IMR-90 (cell line): ENCODE data around the gene ANK3. TPM values are rescaled to one million over a fixed set of nuclear protein-coding genes. Genes with fewer than 3 reads are reported as not detected.

ENCODE experiments used
- ATAC-seq: fragments of 200-7000 bp; cut with Tn5 transposase; 2 replicates; pipeline ENCODE4 v1.9.1; 2020; ENCODE audit warnings: low read depth, mild to moderate bottlenecking, moderate library complexity
- BruUV-seq: library from RNA; stranded (reverse); fragments of 400-500 nt; replicated peaks from 2 replicates; lab custom pipeline; 2021; lab: Mats Ljungman, UMichigan
- CTCF ChIA-PET: fragments of 300-600 bp; formaldehyde crosslinking; extraction: SDS; loops from one replicate; lab custom pipeline; 2021; ENCODE audit warnings: antibody characterized with exemption; lab: Yijun Ruan, JAX
- POLR2A ChIA-PET: fragments of 300-600 bp; sonication (Branson Sonifier 250); formaldehyde crosslinking; loops from one replicate; lab custom pipeline; 2022; ENCODE audit warnings: antibody characterized with exemption; ENCODE audit not compliant: unreplicated experiment; lab: Charles Lee
- DNase-seq: peaks from one replicate; pipeline ENCODE4 v3.0.0; 2013
- H2AFZ ChIP-seq: replicated peaks from 2 replicates; pipeline ENCODE3; 2013; ENCODE audit warnings: low read length, mild to moderate bottlenecking; ENCODE audit not compliant: poor library complexity
- H2AK5ac ChIP-seq: 2 replicates; pipeline ENCODE4 v1.6.1; 2013; ENCODE audit warnings: low read depth, low read length, inconsistent platforms
- H2AK9ac ChIP-seq: replicated peaks from 2 replicates; pipeline ENCODE3; 2013; ENCODE audit warnings: mild to moderate bottlenecking, low read depth, low read length, moderate library complexity; ENCODE audit not compliant: poor library complexity
- H2BK120ac ChIP-seq: 2 replicates; pipeline ENCODE4 v1.6.1; 2013; ENCODE audit warnings: low read depth, low read length, inconsistent platforms
- H2BK15ac ChIP-seq: 3 replicates; pipeline ENCODE4 v1.6.1; 2013; ENCODE audit warnings: low read depth, low read length, inconsistent platforms
- H2BK20ac ChIP-seq: 2 replicates; pipeline ENCODE4 v1.6.1; 2013; ENCODE audit warnings: low read depth, mild to moderate bottlenecking, inconsistent platforms, low read length, moderate library complexity
- H2BK5ac ChIP-seq: 2 replicates; pipeline ENCODE4 v1.6.1; 2013; ENCODE audit warnings: mild to moderate bottlenecking, low read depth, low read length, inconsistent platforms; ENCODE audit not compliant: poor library complexity, severe bottlenecking
- H3K14ac ChIP-seq: replicated peaks from 2 replicates; pipeline ENCODE4 v1.6.1; 2013; ENCODE audit warnings: low read depth, low read length, inconsistent platforms
- H3K18ac ChIP-seq: 2 replicates; pipeline ENCODE4 v1.6.1; 2013; ENCODE audit warnings: low read depth, low read length, control low read depth
- H3K23ac ChIP-seq: 2 replicates; pipeline ENCODE4 v1.6.1; 2013; ENCODE audit warnings: low read depth, low read length, inconsistent platforms
- H3K27ac ChIP-seq: 2 replicates; pipeline ENCODE4 v1.5.1; 2013; ENCODE audit warnings: mild to moderate bottlenecking, control low read depth, low read length; ENCODE audit not compliant: insufficient read depth
- H3K27me3 ChIP-seq: 2 replicates; pipeline ENCODE4 v1.6.1; 2013; ENCODE audit warnings: low read length; ENCODE audit not compliant: control insufficient read depth, insufficient read depth
- H3K36me3 ChIP-seq: 2 replicates; pipeline ENCODE4 v1.6.1; 2013; ENCODE audit warnings: low read length, mixed read lengths; ENCODE audit not compliant: control insufficient read depth, insufficient read depth
- H3K4ac ChIP-seq: 2 replicates; pipeline ENCODE4 v1.6.1; 2013; ENCODE audit warnings: low read depth, low read length, inconsistent platforms
- H3K4me1 ChIP-seq: 2 replicates; pipeline ENCODE4 v1.6.1; 2013; ENCODE audit warnings: low read length, mixed read lengths; ENCODE audit not compliant: control insufficient read depth, insufficient read depth
- H3K4me2 ChIP-seq: 2 replicates; pipeline ENCODE4 v1.6.1; 2013; ENCODE audit warnings: low read depth, mild to moderate bottlenecking, control low read depth, low read length, moderate library complexity
- H3K4me3 ChIP-seq: 2 replicates; pipeline ENCODE4 v1.5.1; 2013; ENCODE audit warnings: low read depth, mild to moderate bottlenecking, control low read depth, low read length, moderate library complexity; ENCODE audit not compliant: insufficient read depth
- H3K56ac ChIP-seq: 2 replicates; pipeline ENCODE4 v1.6.1; 2013; ENCODE audit warnings: low read length, inconsistent platforms; ENCODE audit not compliant: insufficient read depth; ENCODE audit errors: extremely low read depth
- H3K79me1 ChIP-seq, 2 experiments: 2 replicates each; pipeline ENCODE4 v1.6.1; 2013; ENCODE audit warnings: low read length in 2 of 2, inconsistent platforms in 1 of 2, low read depth in 1 of 2
- H3K9ac ChIP-seq: 2 replicates; pipeline ENCODE4 v1.6.1; 2013; ENCODE audit warnings: low read depth, low read length, control low read depth
- H3K9me1 ChIP-seq: 2 replicates; pipeline ENCODE4 v1.6.1; 2013; ENCODE audit warnings: low read length, inconsistent platforms; ENCODE audit not compliant: insufficient read depth
- H3K9me3 ChIP-seq: 2 replicates; pipeline ENCODE4 v1.6.1; 2013; ENCODE audit warnings: low read length; ENCODE audit not compliant: control insufficient read depth, insufficient read depth
- H4K20me1 ChIP-seq: 2 replicates; pipeline ENCODE4 v1.6.1; 2013; ENCODE audit warnings: low read length, inconsistent platforms; ENCODE audit not compliant: insufficient read depth
- H4K5ac ChIP-seq: 2 replicates; pipeline ENCODE4 v1.6.1; 2013; ENCODE audit warnings: mild to moderate bottlenecking, low read depth, low read length, control low read depth
- H4K8ac ChIP-seq, 2 experiments: 2 replicates each; pipeline ENCODE4 v1.6.1; 2013; ENCODE audit warnings: low read depth in 2 of 2, low read length in 2 of 2, control low read depth in 1 of 2, inconsistent platforms in 1 of 2
- H4K91ac ChIP-seq: 2 replicates; pipeline ENCODE4 v1.6.1; 2013; ENCODE audit warnings: low read depth, low read length, inconsistent platforms; ENCODE audit not compliant: insufficient read depth
- CEBPB ChIP-seq: IDR thresholded peaks from 2 replicates; pipeline ENCODE4 v1.6.1; 2012; ENCODE audit warnings: low read depth, low read length, improper control_type of control experiment
- RAD21 ChIP-seq: IDR thresholded peaks from 2 replicates; pipeline ENCODE4 v1.6.1; 2012; ENCODE audit warnings: low read length, improper control_type of control experiment
- RCOR1 ChIP-seq: IDR thresholded peaks from 2 replicates; pipeline ENCODE4 v1.6.1; 2012; ENCODE audit warnings: mild to moderate bottlenecking, low read length, improper control_type of control experiment; ENCODE audit not compliant: insufficient replicate concordance
- SMC3 ChIP-seq: fragments of 150-350 bp; IDR thresholded peaks from 2 replicates; pipeline ENCODE4 v1.6.1; 2016; ENCODE audit warnings: low read depth, mild to moderate bottlenecking, antibody characterized with exemption, low read length, moderate library complexity
- dilution Hi-C: fragments of 300-500 bp; cut with HindIII; formaldehyde crosslinking; loops from one replicate; pipeline ENCODE4 v1.14.3; 2018; ENCODE audit warnings: low sequenced_read_pairs; ENCODE audit not compliant: unreplicated experiment
- in situ Hi-C: fragments of 300-500 bp; cut with MboI; formaldehyde crosslinking; loops from 3 replicates; pipeline ENCODE4 v1.14.3; 2019; ENCODE audit warnings: low sequenced_read_pairs, inconsistent platforms, mixed read lengths
- intact Hi-C: fragments of 100-400 bp; cut with micrococcal nuclease; formaldehyde crosslinking; loops from 2 replicates; pipeline ENCODE4 v1.10.0; 2022
- polyA plus RNA-seq, 3 experiments: library from polyadenylated mRNA; depleted of rRNA; stranded (reverse); fragments of >200 nt; gene quantifications; 2 replicates each; pipeline ENCODE4 v1.2.3, GENCODE V29; 2012; ENCODE audit warnings: low replicate concordance in 1 of 3
- total RNA-seq: library from RNA; depleted of rRNA; stranded (reverse); fragments of >200 nt; gene quantifications from 2 replicates; pipeline ENCODE4 v1.2.3, GENCODE V29; 2012
- TF ChIP-seq, protein P1 (sequence below): fragments of 150-350 bp; IDR thresholded peaks from 2 replicates; pipeline ENCODE4 v1.6.1; 2017; ENCODE audit warnings: mild to moderate bottlenecking, antibody characterized with exemption, low read length, low read depth

Gene ANK3
- total and polyA plus RNA-seq, 2 of the 4 experiments (the other 2 are of a cell fraction) = 0.63 to 1.8 TPM

DNA sequence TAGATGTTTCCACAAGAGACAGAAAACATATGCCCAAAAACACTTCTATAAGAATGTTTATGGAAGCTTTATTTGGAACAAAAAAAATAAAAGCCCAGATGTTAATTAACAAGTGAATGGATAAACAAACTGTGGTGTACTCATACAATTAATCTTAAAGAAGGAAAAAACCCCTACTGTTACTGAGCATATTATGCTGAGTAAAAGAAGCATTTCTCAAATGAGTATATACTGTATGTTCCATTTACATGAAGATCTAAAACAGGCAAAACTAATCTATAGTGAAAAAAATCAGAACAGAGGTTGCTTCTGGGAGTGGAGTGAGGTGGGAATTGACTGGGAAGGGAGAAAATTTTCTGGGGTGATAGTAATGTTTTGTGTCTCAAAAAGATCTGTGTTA, 15.5 kb upstream of the ANK3 start:
- H3K9me1 ChIP-seq = peaks cover 13% of the 10 kb centered on the region
- no peaks in the 10 kb centered on the region for H4K20me1 ChIP-seq
- TF ChIP-seq, protein P1, sequence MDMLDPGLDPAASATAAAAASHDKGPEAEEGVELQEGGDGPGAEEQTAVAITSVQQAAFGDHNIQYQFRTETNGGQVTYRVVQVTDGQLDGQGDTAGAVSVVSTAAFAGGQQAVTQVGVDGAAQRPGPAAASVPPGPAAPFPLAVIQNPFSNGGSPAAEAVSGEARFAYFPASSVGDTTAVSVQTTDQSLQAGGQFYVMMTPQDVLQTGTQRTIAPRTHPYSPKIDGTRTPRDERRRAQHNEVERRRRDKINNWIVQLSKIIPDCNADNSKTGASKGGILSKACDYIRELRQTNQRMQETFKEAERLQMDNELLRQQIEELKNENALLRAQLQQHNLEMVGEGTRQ = no peak
- no peak for TF ChIP-seq SMC3
- TF ChIP-seq RCOR1 = no peak
- no peak for TF ChIP-seq RAD21
- TF ChIP-seq CEBPB = no peak
- H3K79me1 ChIP-seq = no peaks in the 10 kb centered on the region
- no peak overlapping the region for H4K5ac ChIP-seq
- H4K8ac ChIP-seq = no peak overlapping the region
- no peak for ATAC-seq
- no peak overlapping the region for H2AK5ac ChIP-seq
- dilution Hi-C loops = no loop called here
- POLR2A ChIA-PET = no interaction called here
- no peak overlapping the region for H3K4ac ChIP-seq
- no peak overlapping the region for H3K56ac ChIP-seq
- H3K9me3 ChIP-seq = peaks cover 3% of the 10 kb centered on the region
- no peak overlapping the region for H2BK120ac ChIP-seq
- intact Hi-C loops = no loop called here
- no peak overlapping the region for H3K23ac ChIP-seq
- H3K9ac ChIP-seq = no peak overlapping the region
- no peak for DNase-seq
- no peaks in the 10 kb centered on the region for H3K27me3 ChIP-seq
- H2BK15ac ChIP-seq = no peak overlapping the region
- H3K36me3 ChIP-seq = no peaks in the 10 kb centered on the region
- H4K91ac ChIP-seq = no peak overlapping the region
- no peak overlapping the region for H3K18ac ChIP-seq
- H2BK20ac ChIP-seq = no peak overlapping the region
- no peak overlapping the region for H2AFZ ChIP-seq
- no peak overlapping the region for H2AK9ac ChIP-seq
- no peak overlapping the region for H2BK5ac ChIP-seq
- no peak overlapping the region for H3K4me2 ChIP-seq
- H3K27ac ChIP-seq = no peak overlapping the region
- no peak overlapping the region for H3K4me3 ChIP-seq
- no peak overlapping the region for H3K14ac ChIP-seq
- CTCF ChIA-PET = no interaction called here
- no TSS peak for BruUV-seq
- peaks cover 12% of the 10 kb centered on the region for H3K4me1 ChIP-seq
- in situ Hi-C loops = loop anchor here (25.0 kb wide), 1 partner anchor 518 kb away; no protein-coding TSS in a partner anchor
